ENCODE measurements around the gene KANSL1. TPM values are rescaled to one million over a fixed set of nuclear protein-coding genes. Genes with fewer than 3 reads are reported as not detected.

Gene KANSL1
- polyA plus RNA-seq, 2 donors: 14.6 to 25.4 TPM

GRCh38 chr17:45992175-45992574 is 201.1 kb downstream of the KANSL1 start:
- Histone ChIP-seq H3K27me3 (ENCODE audit: control insufficient read depth in 1 of 2, insufficient read depth in 2 of 2, low read length in 2 of 2) (no peaks in the 10 kb centered on the region), H3K4me3 (ENCODE audit: low read depth in 1 of 2, low read length in 2 of 2) (no peak overlapping the region), H3K36me3 (ENCODE audit: control insufficient read depth in 2 of 2, insufficient read depth in 2 of 2, low read length in 1 of 2) (no peaks in the 10 kb centered on the region), H3K4me1 (ENCODE audit: control insufficient read depth in 2 of 2, insufficient read depth in 2 of 2, low read length in 1 of 2) (peaks cover 0 to 2% of the 10 kb centered on the region in 2 donors), H3K9me3 (ENCODE audit: control insufficient read depth in 2 of 2, insufficient read depth in 1 of 2, low read depth in 1 of 2, low read length in 1 of 2) (no peaks in the 10 kb centered on the region), H3K27ac (ENCODE audit: low read depth in 2 of 2, low read length in 1 of 2) (no peak overlapping the region)
- WGBS, 2 donors: 62 to 63% methylated on average over 6 of the region's 6 CpGs

- H3K4me3 ChIP-seq (ENCODE audit: low read depth in 1 of 2, low read length in 2 of 2): no peak overlapping the region
- H3K36me3 ChIP-seq (ENCODE audit: control insufficient read depth in 2 of 2, insufficient read depth in 2 of 2, low read length in 1 of 2): no peaks in the 10 kb centered on the region
- H3K27me3 ChIP-seq (ENCODE audit: control insufficient read depth in 1 of 2, insufficient read depth in 2 of 2, low read length in 2 of 2): no peaks in the 10 kb centered on the region
- WGBS, 2 donors: 80 to 85% methylated on average over 10 of the region's 10 CpGs
- peaks cover 0 to 2% of the 10 kb centered on the region in 2 donors for H3K4me1 ChIP-seq (ENCODE audit: control insufficient read depth in 2 of 2, insufficient read depth in 2 of 2, low read length in 1 of 2)
- H3K9me3 ChIP-seq (ENCODE audit: control insufficient read depth in 2 of 2, insufficient read depth in 1 of 2, low read depth in 1 of 2, low read length in 1 of 2): no peaks in the 10 kb centered on the region
- H3K27ac ChIP-seq (ENCODE audit: low read depth in 2 of 2, low read length in 1 of 2): no peak overlapping the region
Measured at GRCh38 chr17:45991341-45991740, 201.9 kb downstream of the KANSL1 start.

- Histone ChIP-seq H3K4me1 (ENCODE audit: control insufficient read depth in 2 of 2, insufficient read depth in 2 of 2, low read length in 1 of 2) (peaks cover 0 to 2% of the 10 kb centered on the region in 2 donors), H3K9me3 (ENCODE audit: control insufficient read depth in 2 of 2, insufficient read depth in 1 of 2, low read depth in 1 of 2, low read length in 1 of 2) (no peaks in the 10 kb centered on the region), H3K36me3 (ENCODE audit: control insufficient read depth in 2 of 2, insufficient read depth in 2 of 2, low read length in 1 of 2) (no peaks in the 10 kb centered on the region), H3K4me3 (ENCODE audit: low read depth in 1 of 2, low read length in 2 of 2) (no peak overlapping the region), H3K27me3 (ENCODE audit: control insufficient read depth in 1 of 2, insufficient read depth in 2 of 2, low read length in 2 of 2) (no peaks in the 10 kb centered on the region), H3K27ac (ENCODE audit: low read depth in 2 of 2, low read length in 1 of 2) (no peak overlapping the region)
- WGBS, 2 donors: 80 to 85% methylated on average over 6 of the region's 6 CpGs
Measured at GRCh38 chr17:45990886-45991285, 202.3 kb downstream of the KANSL1 start.

DNA sequence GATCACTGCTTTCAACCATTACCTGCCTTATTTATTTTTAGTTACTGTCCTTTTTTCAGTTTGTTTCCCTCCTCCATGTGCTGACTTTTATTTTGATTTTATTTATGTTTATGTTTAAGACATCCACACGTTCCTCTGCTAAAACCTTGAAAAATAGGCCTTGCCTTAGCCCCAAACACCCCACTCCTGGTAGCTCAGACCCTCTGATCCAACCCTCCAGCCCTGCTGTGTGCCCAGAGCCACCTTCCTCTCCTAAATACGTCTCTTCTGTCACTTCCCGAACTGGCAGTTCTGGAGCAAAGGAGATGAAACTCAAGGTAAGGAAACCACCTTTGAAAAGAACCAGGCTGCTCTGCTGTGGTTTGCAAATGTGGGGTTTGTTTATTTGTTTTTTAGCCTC is 203.5 kb downstream of the KANSL1 start:
- H3K27ac ChIP-seq (ENCODE audit: low read depth in 2 of 2, low read length in 1 of 2): no peak overlapping the region

GRCh38 chr17:45987706-45988105 is 205.5 kb downstream of the KANSL1 start:
- Histone ChIP-seq H3K9me3 (ENCODE audit: control insufficient read depth in 2 of 2, insufficient read depth in 1 of 2, low read depth in 1 of 2, low read length in 1 of 2) (no peaks in the 10 kb centered on the region), H3K36me3 (ENCODE audit: control insufficient read depth in 2 of 2, insufficient read depth in 2 of 2, low read length in 1 of 2) (no peaks in the 10 kb centered on the region), H3K4me3 (ENCODE audit: low read depth in 1 of 2, low read length in 2 of 2) (no peak overlapping the region), H3K27ac (ENCODE audit: low read depth in 2 of 2, low read length in 1 of 2) (no peak overlapping the region), H3K4me1 (ENCODE audit: control insufficient read depth in 2 of 2, insufficient read depth in 2 of 2, low read length in 1 of 2) (peaks cover 0 to 5% of the 10 kb centered on the region in 2 donors), H3K27me3 (ENCODE audit: control insufficient read depth in 1 of 2, insufficient read depth in 2 of 2, low read length in 2 of 2) (no peaks in the 10 kb centered on the region)
- 75 to 85% methylated on average over 5 of the region's 5 CpGs for WGBS, 2 donors

More for the DNA sequence above, 203.5 kb downstream of the KANSL1 start:
- H3K9me3 ChIP-seq (ENCODE audit: control insufficient read depth in 2 of 2, insufficient read depth in 1 of 2, low read depth in 1 of 2, low read length in 1 of 2): no peaks in the 10 kb centered on the region
- H3K36me3 ChIP-seq (ENCODE audit: control insufficient read depth in 2 of 2, insufficient read depth in 2 of 2, low read length in 1 of 2): no peaks in the 10 kb centered on the region
- H3K4me3 ChIP-seq (ENCODE audit: low read depth in 1 of 2, low read length in 2 of 2): no peak overlapping the region
- H3K27me3 ChIP-seq (ENCODE audit: control insufficient read depth in 1 of 2, insufficient read depth in 2 of 2, low read length in 2 of 2): no peaks in the 10 kb centered on the region
- peaks cover 0 to 2% of the 10 kb centered on the region in 2 donors for H3K4me1 ChIP-seq (ENCODE audit: control insufficient read depth in 2 of 2, insufficient read depth in 2 of 2, low read length in 1 of 2)
- 77 to 84% methylated on average over 3 of the region's 3 CpGs for WGBS, 2 donors

DNA sequence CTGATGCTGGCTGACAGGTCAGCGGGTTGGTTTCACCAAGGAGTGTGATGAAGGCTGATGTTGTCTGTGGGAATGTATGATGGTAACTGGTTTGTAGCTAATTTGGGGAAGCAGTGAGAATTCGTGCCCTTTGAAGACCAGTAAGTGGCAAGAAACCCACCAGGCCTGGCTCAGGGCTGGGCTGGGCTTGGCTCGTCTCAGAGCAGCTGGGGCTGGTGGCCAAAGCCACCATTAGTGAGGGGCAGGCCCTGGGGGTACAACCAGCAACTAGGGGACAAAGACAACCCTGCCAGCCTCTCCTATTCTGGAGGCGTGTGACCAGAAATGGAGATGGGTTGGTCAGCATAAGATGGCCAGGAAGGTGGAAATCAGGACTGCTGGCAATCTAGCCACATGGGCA is 207.2 kb downstream of the KANSL1 start:
- Histone ChIP-seq H3K27me3 (ENCODE audit: control insufficient read depth in 1 of 2, insufficient read depth in 2 of 2, low read length in 2 of 2) (no peaks in the 10 kb centered on the region), H3K4me1 (ENCODE audit: control insufficient read depth in 2 of 2, insufficient read depth in 2 of 2, low read length in 1 of 2) (peaks cover 0 to 3% of the 10 kb centered on the region in 2 donors), H3K4me3 (ENCODE audit: low read depth in 1 of 2, low read length in 2 of 2) (no peak overlapping the region), H3K27ac (ENCODE audit: low read depth in 2 of 2, low read length in 1 of 2) (no peak overlapping the region), H3K9me3 (ENCODE audit: control insufficient read depth in 2 of 2, insufficient read depth in 1 of 2, low read depth in 1 of 2, low read length in 1 of 2) (no peaks in the 10 kb centered on the region), H3K36me3 (ENCODE audit: control insufficient read depth in 2 of 2, insufficient read depth in 2 of 2, low read length in 1 of 2) (no peaks in the 10 kb centered on the region)
- WGBS, 2 donors: 86 to 90% methylated on average over 4 of the region's 4 CpGs

- Histone ChIP-seq H3K4me1 (ENCODE audit: control insufficient read depth in 2 of 2, insufficient read depth in 2 of 2, low read length in 1 of 2) (peaks cover 0 to 3% of the 10 kb centered on the region in 2 donors), H3K4me3 (ENCODE audit: low read depth in 1 of 2, low read length in 2 of 2) (no peak overlapping the region), H3K9me3 (ENCODE audit: control insufficient read depth in 2 of 2, insufficient read depth in 1 of 2, low read depth in 1 of 2, low read length in 1 of 2) (no peaks in the 10 kb centered on the region), H3K27me3 (ENCODE audit: control insufficient read depth in 1 of 2, insufficient read depth in 2 of 2, low read length in 2 of 2) (no peaks in the 10 kb centered on the region), H3K27ac (ENCODE audit: low read depth in 2 of 2, low read length in 1 of 2) (no peak overlapping the region), H3K36me3 (ENCODE audit: control insufficient read depth in 2 of 2, insufficient read depth in 2 of 2, low read length in 1 of 2) (no peaks in the 10 kb centered on the region)
- WGBS, 2 donors: 59 to 72% methylated on average over 4 of the region's 4 CpGs
Measured at GRCh38 chr17:45985447-45985846, 207.8 kb downstream of the KANSL1 start.

DNA sequence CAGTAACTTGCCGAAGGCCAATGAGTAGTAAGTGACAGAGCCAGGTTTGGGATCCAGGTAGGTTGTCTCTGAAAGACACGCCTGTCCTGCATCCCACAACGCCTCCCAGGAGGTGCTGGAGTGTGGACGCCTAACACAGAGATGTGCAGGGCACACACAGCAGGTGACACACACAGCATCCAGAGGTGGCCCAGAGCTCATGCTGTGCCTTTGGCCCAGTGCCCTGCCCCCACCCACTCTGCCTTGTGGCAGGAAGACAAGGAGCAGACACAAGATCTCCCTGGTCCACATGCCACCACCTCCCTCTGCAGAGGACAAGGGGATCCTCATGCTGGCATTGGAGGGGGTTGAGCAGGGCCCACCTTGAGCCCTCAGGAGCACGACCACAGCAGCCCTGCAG is 208.9 kb downstream of the KANSL1 start:
- Histone ChIP-seq H3K36me3 (ENCODE audit: control insufficient read depth in 2 of 2, insufficient read depth in 2 of 2, low read length in 1 of 2) (no peaks in the 10 kb centered on the region), H3K27me3 (ENCODE audit: control insufficient read depth in 1 of 2, insufficient read depth in 2 of 2, low read length in 2 of 2) (no peaks in the 10 kb centered on the region), H3K4me1 (ENCODE audit: control insufficient read depth in 2 of 2, insufficient read depth in 2 of 2, low read length in 1 of 2) (peaks cover 0 to 3% of the 10 kb centered on the region in 2 donors), H3K27ac (ENCODE audit: low read depth in 2 of 2, low read length in 1 of 2) (no peak overlapping the region), H3K9me3 (ENCODE audit: control insufficient read depth in 2 of 2, insufficient read depth in 1 of 2, low read depth in 1 of 2, low read length in 1 of 2) (no peaks in the 10 kb centered on the region), H3K4me3 (ENCODE audit: low read depth in 1 of 2, low read length in 2 of 2) (no peak overlapping the region)
- WGBS, 2 donors: 69 to 85% methylated on average over 5 of the region's 5 CpGs

DNA sequence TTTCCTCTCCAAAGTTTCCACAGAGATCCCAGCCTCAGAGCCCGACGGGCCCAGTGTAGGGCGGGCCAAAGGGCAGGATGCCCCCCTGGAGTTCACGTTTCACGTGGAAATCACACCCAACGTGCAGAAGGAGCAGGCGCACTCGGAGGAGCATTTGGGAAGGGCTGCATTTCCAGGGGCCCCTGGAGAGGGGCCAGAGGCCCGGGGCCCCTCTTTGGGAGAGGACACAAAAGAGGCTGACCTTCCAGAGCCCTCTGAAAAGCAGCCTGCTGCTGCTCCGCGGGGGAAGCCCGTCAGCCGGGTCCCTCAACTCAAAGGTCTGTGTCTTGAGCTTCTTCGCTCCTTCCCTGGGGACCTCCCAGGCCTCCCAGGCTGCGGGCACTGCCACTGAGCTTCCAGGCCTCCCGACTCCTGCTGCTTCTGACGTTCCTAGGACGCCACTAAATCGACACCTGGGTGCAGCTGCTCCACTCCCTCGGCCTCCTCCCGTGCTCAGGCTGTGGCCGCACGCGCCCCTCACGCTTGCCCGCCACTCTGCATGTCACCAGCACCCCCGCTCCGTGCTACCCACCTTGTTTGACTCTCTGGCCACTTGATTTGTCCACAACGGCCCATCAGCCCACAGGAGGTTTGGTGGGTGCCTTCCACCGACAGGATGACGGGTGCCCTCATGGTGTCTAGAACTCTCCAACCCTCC is 209.5 kb downstream of the KANSL1 start:
- Histone ChIP-seq H3K4me1 (ENCODE audit: control insufficient read depth in 2 of 2, insufficient read depth in 2 of 2, low read length in 1 of 2) (peaks cover 0 to 3% of the 10 kb centered on the region in 2 donors), H3K4me3 (ENCODE audit: low read depth in 1 of 2, low read length in 2 of 2) (no peak overlapping the region), H3K9me3 (ENCODE audit: control insufficient read depth in 2 of 2, insufficient read depth in 1 of 2, low read depth in 1 of 2, low read length in 1 of 2) (no peaks in the 10 kb centered on the region), H3K27me3 (ENCODE audit: control insufficient read depth in 1 of 2, insufficient read depth in 2 of 2, low read length in 2 of 2) (no peaks in the 10 kb centered on the region), H3K36me3 (ENCODE audit: control insufficient read depth in 2 of 2, insufficient read depth in 2 of 2, low read length in 1 of 2) (no peaks in the 10 kb centered on the region), H3K27ac (ENCODE audit: low read depth in 2 of 2, low read length in 1 of 2) (no peak overlapping the region)
- WGBS, 2 donors: 74 to 78% methylated on average over 28 to 31 of the region's 31 CpGs
